ENCODE results near the gene TGFBR3.

DNA sequence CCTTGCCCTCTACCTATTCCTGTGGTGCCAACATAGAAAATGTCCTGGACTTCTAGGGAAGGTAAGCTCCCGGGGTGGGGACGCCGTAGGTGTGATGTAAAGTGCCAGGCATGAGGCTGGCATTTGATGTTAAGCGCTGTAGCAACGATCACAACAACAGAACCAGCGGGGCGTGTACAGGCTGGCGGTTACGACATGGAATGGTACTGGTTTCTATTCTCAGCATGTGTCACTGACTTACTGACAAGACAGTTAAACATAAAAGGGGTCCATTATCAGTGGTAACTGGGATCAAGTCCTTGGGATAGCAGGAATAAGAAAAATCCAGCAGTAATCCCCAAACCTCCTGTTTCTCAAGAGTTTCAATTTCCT lies 58.9 kb downstream of the TGFBR3 start:
- TF ChIP-seq, protein P1, sequence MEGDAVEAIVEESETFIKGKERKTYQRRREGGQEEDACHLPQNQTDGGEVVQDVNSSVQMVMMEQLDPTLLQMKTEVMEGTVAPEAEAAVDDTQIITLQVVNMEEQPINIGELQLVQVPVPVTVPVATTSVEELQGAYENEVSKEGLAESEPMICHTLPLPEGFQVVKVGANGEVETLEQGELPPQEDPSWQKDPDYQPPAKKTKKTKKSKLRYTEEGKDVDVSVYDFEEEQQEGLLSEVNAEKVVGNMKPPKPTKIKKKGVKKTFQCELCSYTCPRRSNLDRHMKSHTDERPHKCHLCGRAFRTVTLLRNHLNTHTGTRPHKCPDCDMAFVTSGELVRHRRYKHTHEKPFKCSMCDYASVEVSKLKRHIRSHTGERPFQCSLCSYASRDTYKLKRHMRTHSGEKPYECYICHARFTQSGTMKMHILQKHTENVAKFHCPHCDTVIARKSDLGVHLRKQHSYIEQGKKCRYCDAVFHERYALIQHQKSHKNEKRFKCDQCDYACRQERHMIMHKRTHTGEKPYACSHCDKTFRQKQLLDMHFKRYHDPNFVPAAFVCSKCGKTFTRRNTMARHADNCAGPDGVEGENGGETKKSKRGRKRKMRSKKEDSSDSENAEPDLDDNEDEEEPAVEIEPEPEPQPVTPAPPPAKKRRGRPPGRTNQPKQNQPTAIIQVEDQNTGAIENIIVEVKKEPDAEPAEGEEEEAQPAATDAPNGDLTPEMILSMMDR (IDR thresholded peaks at IDR 0.05), result no peak
- TF ChIP-seq POLR2A (IDR thresholded peaks at IDR 0.05), result no peak
